K562 (cell line): ENCODE results near the gene ZFPM1. TPM values are rescaled to one million over a fixed set of nuclear protein-coding genes. Genes with fewer than 3 reads are reported as not detected.

Experiments
- ATAC-seq: fragments of 200-7000 bp; cut with Tn5 transposase; 3 replicates; pipeline ENCODE4 v1.9.1; 2020; ENCODE audit warnings: moderate library complexity
- BruUV-seq: library from RNA; stranded (reverse); fragments of 400-500 nt; replicated peaks from 2 replicates; lab custom pipeline; 2021; lab: Mats Ljungman, UMichigan
- CTCF ChIA-PET: fragments of 300-600 bp; formaldehyde crosslinking; extraction: SDS; loops from one replicate; lab custom pipeline; 2021; ENCODE audit warnings: low intra/inter-chr PET ratio; lab: Yijun Ruan, JAX
- POLR2A ChIA-PET: fragments of 300-600, 350-650 bp; sonication (Branson Sonifier 250); formaldehyde crosslinking; extraction: SDS; loops from one replicate; lab custom pipeline; 2021; ENCODE audit warnings: antibody characterized with exemption, inconsistent platforms; lab: Yijun Ruan, JAX
- DNase-seq, 4 experiments: peaks; one replicate each; pipeline versions ENCODE4 v3.0.0 to v3.0.0-alpha.2; 2011 to 2018; ENCODE audit warnings: low spot score in 3 of 4, mixed read lengths in 3 of 4; ENCODE audit errors: extremely low read depth in 1 of 4
- FAIRE-seq: peaks from 2 replicates; lab custom pipeline; 2011; peaks lifted over from hg19 to GRCh38; lab: Jason Lieb, UNC
- H2AFZ ChIP-seq: 2 replicates; pipeline ENCODE4 v1.6.0; 2011; ENCODE audit warnings: low read depth, low read length, control low read depth, inconsistent platforms
- H3K27ac ChIP-seq: fragments of 200-600 bp; 3 replicates; pipeline ENCODE4 v1.8.0; 2011; ENCODE audit warnings: low read depth, mild to moderate bottlenecking, control low read depth, inconsistent platforms, low read length, moderate library complexity, mixed read lengths; ENCODE audit errors: extremely low read depth
- H3K27me3 ChIP-seq, 2 experiments: fragments of 300-600 bp in 1 of 2; 2 replicates in 1 of 2; 3 replicates in 1 of 2; pipeline versions ENCODE4 v1.6.0 to v1.8.0; 2011; ENCODE audit warnings: inconsistent platforms in 2 of 2, low read length in 2 of 2, mild to moderate bottlenecking in 1 of 2, mixed read lengths in 1 of 2, moderate library complexity in 1 of 2; ENCODE audit not compliant: control insufficient read depth in 2 of 2, insufficient read depth in 2 of 2
- H3K36me3 ChIP-seq: fragments of 300-600 bp; 3 replicates; pipeline ENCODE4 v1.8.0; 2011; ENCODE audit warnings: mild to moderate bottlenecking, low read length, inconsistent platforms; ENCODE audit not compliant: control insufficient read depth, insufficient read depth
- H3K4me1 ChIP-seq, 2 experiments: fragments of 200-600 bp in 1 of 2; replicated peaks in 1 of 2; 2 replicates in 1 of 2; 3 replicates in 1 of 2; pipeline versions ENCODE4 v1.5.1 to v1.8.0; 2011; ENCODE audit warnings: inconsistent platforms in 2 of 2, low read length in 2 of 2, mild to moderate bottlenecking in 1 of 2, mixed read lengths in 1 of 2, moderate library complexity in 1 of 2; ENCODE audit not compliant: control insufficient read depth in 2 of 2, insufficient read depth in 2 of 2
- H3K4me2 ChIP-seq: 2 replicates; pipeline ENCODE4 v1.6.1; 2011; ENCODE audit warnings: low read length, control low read depth, inconsistent platforms, mixed read lengths; ENCODE audit not compliant: insufficient read depth
- H3K4me3 ChIP-seq: fragments of 200-600 bp; sonication (generic), shearing (Covaris generic); 2 replicates; pipeline ENCODE4 v1.5.1; 2016; ENCODE audit warnings: control low read depth, inconsistent platforms
- H3K79me2 ChIP-seq: fragments of 200-600 bp; 3 replicates; pipeline ENCODE4 v1.8.0; 2011; ENCODE audit warnings: low read length, inconsistent platforms; ENCODE audit not compliant: control insufficient read depth, insufficient read depth
- H3K9ac ChIP-seq, 2 experiments: 2 replicates each; pipeline versions ENCODE4 v1.6.0 to v1.6.1; 2011; ENCODE audit warnings: low read depth in 2 of 2, low read length in 2 of 2, control low read depth in 1 of 2, inconsistent platforms in 1 of 2, mild to moderate bottlenecking in 1 of 2, mixed read lengths in 1 of 2; ENCODE audit not compliant: insufficient read depth in 1 of 2
- H3K9me1 ChIP-seq: one replicate; pipeline ENCODE4 v1.6.0; 2011; ENCODE audit warnings: inconsistent platforms, mild to moderate bottlenecking, low read length, moderate library complexity; ENCODE audit not compliant: control insufficient read depth, insufficient read depth
- H3K9me3 ChIP-seq: replicated peaks from 2 replicates; pipeline ENCODE4 v1.5.1; 2011; ENCODE audit warnings: low read depth, low read length, inconsistent platforms; ENCODE audit not compliant: control insufficient read depth, insufficient read depth
- H4K20me1 ChIP-seq: replicated peaks from 2 replicates; pipeline ENCODE4 v1.6.1; 2011; ENCODE audit warnings: low read length, inconsistent platforms, mixed read lengths; ENCODE audit not compliant: control insufficient read depth, insufficient read depth
- KHSRP ChIP-seq: fragments of 450-650 bp; IDR thresholded peaks from 2 replicates; pipeline ENCODE4 v1.6.1; 2017
- POLR2G ChIP-seq: fragments of 200-400 bp; formaldehyde crosslinking; IDR thresholded peaks from 2 replicates; pipeline ENCODE4 v1.6.1; 2017; ENCODE audit warnings: low read depth, mild to moderate bottlenecking, antibody characterized with exemption, low read length, moderate library complexity
- SIN3A ChIP-seq, 2 experiments: fragments of 150-350 bp in 1 of 2; IDR thresholded peaks; 2 replicates each; pipeline ENCODE4 v1.6.1; 2011 to 2016; ENCODE audit warnings: borderline replicate concordance in 2 of 2, low read depth in 2 of 2, low read length in 2 of 2, mild to moderate bottlenecking in 2 of 2, moderate library complexity in 2 of 2; ENCODE audit not compliant: control insufficient read depth in 1 of 2
- WGBS: fragments of 100-300 bp; shearing (Covaris generic); methylation state at CpG from one replicate; pipeline ENCODE4 v1.1.6; 2016; ENCODE audit warnings: low coverage, mixed read lengths; ENCODE audit not compliant: insufficient coverage; ENCODE audit errors: missing lambda C conversion rate; 5-methylcytosine and 5-hydroxymethylcytosine counted together
- in situ Hi-C: fragments of 300-500 bp; cut with MboI; formaldehyde crosslinking; loops from 4 replicates; pipeline ENCODE4 v1.15.0; 2018; ENCODE audit warnings: inconsistent platforms, mixed read lengths
- intact Hi-C: fragments of 100-400 bp; cut with micrococcal nuclease; formaldehyde crosslinking; loops from 2 replicates; pipeline ENCODE4 v1.14.2; 2022
- polyA plus RNA-seq, 8 experiments: library from polyadenylated mRNA; depleted of rRNA in 4 of 8; stranded (reverse) in 5 of 8; unstranded in 3 of 8; fragments of >200 nt; fragmentation: Nextera tagmentation in 2 of 8; fragmentation: Illumina TruSeq in 1 of 8; extraction: Ambion mirVana in 2 of 8; extraction: Trizol in 1 of 8; gene quantifications; 2 replicates each; pipeline versions ENCODE4 v1.2.1 to v1.2.3, GENCODE V29; 2011 to 2014; ENCODE audit warnings: inconsistent platforms in 1 of 8, missing spikeins in 1 of 8
- total RNA-seq, 7 experiments: library from RNA; depleted of rRNA in 6 of 7; stranded (reverse); fragments of >200 nt in 6 of 7; fragmentation: Illumina TruSeq in 2 of 7; extraction: Trizol in 2 of 7; gene quantifications; 2 replicates each; pipeline versions ENCODE4 v1.2.1 to v1.2.3, GENCODE V29; 2011 to 2021; ENCODE audit warnings: low replicate concordance in 1 of 7

The ZFPM1 gene
- total and polyA plus RNA-seq, 9 of the 15 experiments (the other 6 are each of a cell fraction or from before 2014, with no cell fraction given): 0.03 to 35.9 (median 1.4) TPM

DNA sequence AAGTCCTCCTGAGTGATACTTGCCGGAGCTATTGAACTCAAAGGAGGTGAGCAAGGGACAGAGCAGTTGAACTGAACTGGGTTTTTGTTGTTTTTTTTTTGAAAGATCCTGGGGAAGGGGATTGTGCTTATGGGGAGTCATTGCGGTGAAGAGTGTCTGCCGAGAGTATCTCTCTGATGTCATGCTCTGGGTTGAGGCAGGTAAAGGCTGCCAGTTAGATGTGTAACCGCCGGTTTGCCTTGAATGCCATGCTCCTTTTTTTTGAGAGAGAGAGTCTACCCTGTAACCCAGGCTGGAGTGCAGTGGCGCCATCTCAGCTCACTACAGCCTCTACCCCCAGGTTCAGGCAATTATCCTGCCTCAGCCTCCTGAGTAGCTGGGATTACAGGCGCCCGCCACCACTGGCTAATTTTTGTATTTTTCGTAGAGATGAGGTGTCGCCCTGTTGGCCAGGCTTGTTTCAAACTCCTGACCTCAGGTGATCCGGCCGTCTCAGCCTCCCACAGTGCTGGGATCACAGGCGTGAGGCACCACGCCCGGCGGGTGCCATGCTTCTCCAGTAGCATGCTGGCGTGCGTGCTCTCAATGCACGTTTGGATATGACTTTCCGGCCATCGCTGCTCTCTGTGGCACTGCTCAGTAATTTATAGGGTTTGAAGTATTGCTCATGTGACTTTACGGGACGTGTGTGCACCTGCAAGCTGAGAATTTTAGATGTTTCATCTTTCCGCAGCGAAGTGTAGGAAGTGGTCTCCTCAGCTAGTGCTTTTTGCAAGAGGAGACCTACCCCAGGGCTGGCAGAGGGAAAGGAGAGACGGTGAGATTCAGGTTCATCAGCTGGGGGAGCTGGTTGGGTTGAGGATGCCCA, 125.6 kb downstream of the ZFPM1 start:
- H3K9ac ChIP-seq: peak overlapping the region in 1 of 2 experiments; percentile 59; a peak in 1 of 4 replicates
- no peak for DNase-seq
- ChIA-PET POLR2A (interaction anchor here (0.5 to 2.1 kb wide), 6 partner anchors 9 to 892 kb away, joined by 3 to 5 read pairs (median 4); no protein-coding TSS in a partner anchor), CTCF (no interaction called here)
- H2AFZ ChIP-seq: no peak overlapping the region
- intact Hi-C loops (no loop called here), in situ Hi-C loops (no loop called here)
- peaks cover 0 to 8% of the 10 kb centered on the region in 2 experiments; a peak in 2 of 5 replicates for H3K4me1 ChIP-seq
- no peaks in the 10 kb centered on the region for H3K27me3 ChIP-seq
- no peak for ATAC-seq
- no peak overlapping the region for H3K4me2 ChIP-seq
- FAIRE-seq: no peak
- peaks cover 92% of the 10 kb centered on the region for H3K36me3 ChIP-seq
- H3K9me3 ChIP-seq: no peaks in the 10 kb centered on the region
- WGBS: 89% methylated on average over 25 of the region's 26 CpGs
- H3K79me2 ChIP-seq: peaks cover 87% of the 10 kb centered on the region
- no TSS peak for BruUV-seq
- H3K9me1 ChIP-seq: peaks cover 6% of the 10 kb centered on the region
- TF ChIP-seq SIN3A (IDR thresholded peaks at IDR 0.05; ENCODE audit: borderline replicate concordance in 2 of 2, control insufficient read depth in 1 of 2, low read depth in 2 of 2, low read length in 2 of 2): 0 out of 4 replicates have a peak, but pooled peaks of 1 of the 2 experiments have one; percentile 50
- peak; percentile 16; the same call in 1 of the 2 replicates for TF ChIP-seq POLR2G
- TF ChIP-seq KHSRP: no peak
- TF ChIP-seq, all 486 proteins: peak for 2
- Histone ChIP-seq H3K27ac (no peak overlapping the region), H3K4me3 (no peak overlapping the region), H4K20me1 (peaks cover 31% of the 10 kb centered on the region)
